ENCODE measurements around the gene TMEM238.

Gene TMEM238

GRCh38 chr19:55355213-55355821 lies 28.8 kb downstream of the TMEM238 start:
- in situ Hi-C loops (cut with HindIII; ENCODE audit: low sequenced_read_pairs), result no loop called here
- H3K4me3 ChIP-seq (ENCODE audit: low read depth, low read length), result no peak overlapping the region
- no peak for TF ChIP-seq CTCF (IDR thresholded peaks at IDR 0.05; ENCODE audit: low read depth, low read length)
- DNase-seq (ENCODE audit: low read depth, low spot score), result no peak

- in situ Hi-C loops (cut with HindIII; ENCODE audit: low sequenced_read_pairs), result no loop called here
- H3K4me3 ChIP-seq (ENCODE audit: low read depth, low read length), result peak within 1 kb of the TSS; percentile 44
- no peak for DNase-seq (ENCODE audit: low read depth, low spot score)
- no peak for TF ChIP-seq CTCF (IDR thresholded peaks at IDR 0.05; ENCODE audit: low read depth, low read length)
Measured at GRCh38 chr19:55354698-55355212, 29.3 kb downstream of the TMEM238 start, which contains the start of gene COX6B2. COX6B2 (minus strand) TSS chr19:55354719; CDS start chr19:55354521, 198 bp downstream.

GRCh38 chr19:55353803-55354697 lies 30.0 kb downstream of the TMEM238 start:
- in situ Hi-C loops (cut with HindIII; ENCODE audit: low sequenced_read_pairs), result no loop called here
- no peak for TF ChIP-seq CTCF (IDR thresholded peaks at IDR 0.05; ENCODE audit: low read depth, low read length)
- peak overlapping the region; percentile 44 for H3K4me3 ChIP-seq (ENCODE audit: low read depth, low read length)
- DNase-seq (ENCODE audit: low read depth, low spot score), result peak; percentile 52

GRCh38 chr19:55353356-55353802 lies 30.7 kb downstream of the TMEM238 start:
- in situ Hi-C loops (cut with HindIII; ENCODE audit: low sequenced_read_pairs), result no loop called here
- no peak for TF ChIP-seq CTCF (IDR thresholded peaks at IDR 0.05; ENCODE audit: low read depth, low read length)
- DNase-seq (ENCODE audit: low read depth, low spot score), result no peak
- H3K4me3 ChIP-seq (ENCODE audit: low read depth, low read length), result peak overlapping the region; percentile 44

- in situ Hi-C loops (cut with HindIII; ENCODE audit: low sequenced_read_pairs), result no loop called here
- H3K4me3 ChIP-seq (ENCODE audit: low read depth, low read length), result no peak overlapping the region
Measured at GRCh38 chr19:55352549-55353145, 31.4 kb downstream of the TMEM238 start.

More at GRCh38 chr19:55352549-55353145, 31.4 kb downstream of the TMEM238 start:
- no peak for TF ChIP-seq CTCF (IDR thresholded peaks at IDR 0.05; ENCODE audit: low read depth, low read length)
- DNase-seq (ENCODE audit: low read depth, low spot score), result no peak
